ENCODE measurements around the gene PEX13.
"Not testable (repeated sequence)": the region's sequence is repeated elsewhere in the genome, so short reads cannot be mapped to it uniquely, and the experiment has no call there.

DNA sequence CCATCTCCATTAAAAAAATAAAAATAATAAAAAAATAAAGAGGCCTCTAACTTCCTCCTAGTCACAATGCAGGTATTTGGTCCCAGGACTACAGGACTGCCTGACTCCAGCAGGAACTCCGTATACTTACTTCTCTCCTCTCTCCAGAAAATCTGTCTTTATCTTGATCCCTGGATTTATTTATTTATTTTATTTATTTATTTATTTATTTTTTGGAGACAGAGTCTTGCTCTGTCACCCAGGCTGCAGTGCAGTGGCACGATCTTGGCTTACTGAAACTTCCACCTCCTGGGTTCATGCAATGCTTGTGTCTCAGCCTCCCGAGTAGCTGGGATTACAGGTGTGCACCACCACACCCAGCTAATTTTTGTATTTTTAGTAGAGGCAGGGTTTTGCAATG, 35.5 kb upstream of the PEX13 start:
- TF ChIP-seq EZH2 (IDR thresholded peaks at IDR 0.05; ENCODE audit: insufficient read depth, low read length); CTCF (IDR thresholded peaks at IDR 0.05; ENCODE audit: insufficient read depth, low read depth, low read length): not testable (repeated sequence)
